K562 (cell line): ENCODE results near the gene POT1. TPM values are rescaled to one million over a fixed set of nuclear protein-coding genes. Genes with fewer than 3 reads are reported as not detected.

Experiments used
- ARID2 ChIP-seq: fragments of 450-650 bp; IDR thresholded peaks from 2 replicates; pipeline ENCODE4 v1.6.1; 2017; ENCODE audit warnings: antibody characterized with exemption, mild to moderate bottlenecking
- CCAR2 ChIP-seq: fragments of 200-400 bp; formaldehyde crosslinking; IDR thresholded peaks from 2 replicates; pipeline ENCODE4 v1.6.1; 2017; ENCODE audit warnings: mild to moderate bottlenecking, low read depth, low read length
- COPS2 ChIP-seq: fragments of 450-650 bp; conservative IDR thresholded peaks from 2 replicates; pipeline ENCODE4 v1.6.1; 2016; ENCODE audit warnings: mild to moderate bottlenecking, moderate library complexity
- CREB3 ChIP-seq: fragments of 450-650 bp; conservative IDR thresholded peaks from 2 replicates; pipeline ENCODE4 v1.6.1; 2016; ENCODE audit warnings: missing genetic modification characterization, low read depth, mild to moderate bottlenecking, missing compliant biosample characterization, moderate library complexity
- ELF2 ChIP-seq: fragments of 250-450 bp; sonication (Bioruptor Pico); IDR thresholded peaks from 2 replicates; pipeline ENCODE4 v1.5.0; 2021; ENCODE audit warnings: mild to moderate bottlenecking
- FOXJ3 ChIP-seq: sonication (generic); formaldehyde crosslinking; IDR thresholded peaks from 2 replicates; pipeline ENCODE4 v1.4.0; 2020; ENCODE audit warnings: mild to moderate bottlenecking, missing genetic modification reagents
- FOXK2 ChIP-seq, 2 experiments: fragments of 450-650 bp; IDR thresholded peaks in 1 of 2; conservative IDR thresholded peaks in 1 of 2; 2 replicates each; pipeline ENCODE4 v1.6.1; 2016; ENCODE audit warnings: low read depth in 2 of 2, mild to moderate bottlenecking in 1 of 2
- GATA2 ChIP-seq: sonication (generic); formaldehyde crosslinking; IDR thresholded peaks from 2 replicates; pipeline ENCODE4 v1.4.0; 2020; ENCODE audit warnings: mild to moderate bottlenecking, missing genetic modification reagents
- HDAC2 ChIP-seq: fragments of 450-650 bp; IDR thresholded peaks from 2 replicates; pipeline ENCODE4 v1.6.1; 2016; ENCODE audit warnings: mild to moderate bottlenecking
- HES1 ChIP-seq: fragments of 450-650 bp; IDR thresholded peaks from 2 replicates; pipeline ENCODE4 v1.6.1; 2016; ENCODE audit warnings: low read depth, mild to moderate bottlenecking, moderate library complexity
- ILK ChIP-seq: fragments of 450-650 bp; IDR thresholded peaks from 2 replicates; pipeline ENCODE4 v1.6.1; 2016; ENCODE audit warnings: missing genetic modification characterization, low read depth, mild to moderate bottlenecking, missing compliant biosample characterization, moderate library complexity, borderline replicate concordance
- KDM4B ChIP-seq, 2 experiments: fragments of 450-650 bp in 1 of 2; sonication (generic) in 1 of 2; IDR thresholded peaks; 2 replicates each; pipeline ENCODE4 v1.6.1; 2016 to 2017; ENCODE audit warnings: borderline replicate concordance in 2 of 2, antibody characterized with exemption in 1 of 2, low read depth in 1 of 2, mild to moderate bottlenecking in 1 of 2
- MBD1 ChIP-seq: fragments of 250-450 bp; sonication (Bioruptor Pico); IDR thresholded peaks from 2 replicates; pipeline ENCODE4 v1.8.0; 2022; ENCODE audit warnings: inconsistent platforms
- NFE2L1 ChIP-seq: fragments of 450-650 bp; IDR thresholded peaks from 2 replicates; pipeline ENCODE4 v1.6.1; 2016; ENCODE audit warnings: missing genetic modification characterization, low read depth, mild to moderate bottlenecking, missing compliant biosample characterization, moderate library complexity, borderline replicate concordance
- NR2C1 ChIP-seq, 2 experiments: fragments of 450-650 bp; IDR thresholded peaks; 2 replicates each; pipeline ENCODE4 v1.6.1; 2017; ENCODE audit warnings: mild to moderate bottlenecking in 2 of 2, antibody characterized with exemption in 1 of 2, inconsistent platforms in 1 of 2, missing compliant biosample characterization in 1 of 2, missing genetic modification characterization in 1 of 2
- NUFIP1 ChIP-seq: fragments of 450-650 bp; IDR thresholded peaks from 2 replicates; pipeline ENCODE4 v1.6.1; 2018; ENCODE audit not compliant: partially characterized antibody
- PURB ChIP-seq: sonication (generic); formaldehyde crosslinking; IDR thresholded peaks from 2 replicates; pipeline ENCODE4 v1.9.0; 2021; ENCODE audit warnings: low read depth, mild to moderate bottlenecking, missing genetic modification reagents
- RFX1 ChIP-seq: fragments of 450-650 bp; IDR thresholded peaks from 2 replicates; pipeline ENCODE4 v1.6.1; 2016; ENCODE audit warnings: mild to moderate bottlenecking, moderate library complexity
- SAFB2 ChIP-seq: fragments of 200-400 bp; formaldehyde crosslinking; IDR thresholded peaks from 2 replicates; pipeline ENCODE4 v1.6.1; 2018; ENCODE audit warnings: borderline replicate concordance, low read length, low read depth, moderate library complexity; ENCODE audit not compliant: severe bottlenecking
- STAT5A ChIP-seq: IDR thresholded peaks from 2 replicates; pipeline ENCODE4 v1.6.1; 2012; ENCODE audit warnings: low read length, inconsistent platforms, borderline replicate concordance
- TARDBP ChIP-seq: fragments of 450-650 bp; IDR thresholded peaks from 2 replicates; pipeline ENCODE4 v1.6.1; 2016
- ZBTB17 ChIP-seq: fragments of 450-650 bp; formaldehyde crosslinking; IDR thresholded peaks from 2 replicates; pipeline ENCODE4 v1.4.0; 2020; ENCODE audit warnings: mild to moderate bottlenecking
- ZNF140 ChIP-seq: fragments of 250-450 bp; sonication (Bioruptor Pico); IDR thresholded peaks from 2 replicates; pipeline ENCODE4 v1.8.0; 2021; ENCODE audit warnings: moderate library complexity, mild to moderate bottlenecking, inconsistent platforms
- ZNF143 ChIP-seq: sonication (generic); formaldehyde crosslinking; IDR thresholded peaks from 2 replicates; pipeline ENCODE4 v1.9.0; 2022; ENCODE audit warnings: mild to moderate bottlenecking, missing genetic modification reagents
- ZNF217 ChIP-seq: sonication (generic); formaldehyde crosslinking; IDR thresholded peaks from 2 replicates; pipeline ENCODE4 v1.8.0; 2022; ENCODE audit warnings: mild to moderate bottlenecking, missing genetic modification reagents
- ZNF76 ChIP-seq: fragments of 250-450 bp; sonication (Bioruptor Pico); IDR thresholded peaks from 2 replicates; pipeline ENCODE4 v1.4.0; 2020; ENCODE audit warnings: mild to moderate bottlenecking, moderate library complexity, borderline replicate concordance
- polyA plus RNA-seq, 8 experiments: library from polyadenylated mRNA; depleted of rRNA in 4 of 8; stranded (reverse) in 5 of 8; unstranded in 3 of 8; fragments of >200 nt; fragmentation: Nextera tagmentation in 2 of 8; fragmentation: Illumina TruSeq in 1 of 8; extraction: Ambion mirVana in 2 of 8; extraction: Trizol in 1 of 8; gene quantifications; 2 replicates each; pipeline versions ENCODE4 v1.2.1 to v1.2.3, GENCODE V29; 2011 to 2014; ENCODE audit warnings: inconsistent platforms in 1 of 8, missing spikeins in 1 of 8
- total RNA-seq, 7 experiments: library from RNA; depleted of rRNA in 6 of 7; stranded (reverse); fragments of >200 nt in 6 of 7; fragmentation: Illumina TruSeq in 2 of 7; extraction: Trizol in 2 of 7; gene quantifications; 2 replicates each; pipeline versions ENCODE4 v1.2.1 to v1.2.3, GENCODE V29; 2011 to 2021; ENCODE audit warnings: low replicate concordance in 1 of 7

Gene POT1
- total and polyA plus RNA-seq, 9 of the 15 experiments (the other 6 are each of a cell fraction or from before 2014, with no cell fraction given): 37.9 to 140 (median 63.6) TPM

- TF ChIP-seq FOXK2 (conservative IDR thresholded peaks at IDR 0.05 in 1 of 2, IDR thresholded peaks at IDR 0.05 in 1 of 2; ENCODE audit: low read depth in 2 of 2) (peak; percentile 90), SAFB2 (no peak), ZNF76 (CRISPR knock-in tag) (peak; percentile 64; the same call in 1 of the 2 replicates), CCAR2 (no peak), COPS2 (no peak), MBD1 (no peak), TARDBP (peak; percentile 97), PURB (no peak), HES1 (no peak), HDAC2 (peak; percentile 72), NUFIP1 (no peak), NR2C1 (IDR thresholded peaks at IDR 0.05) (no peak), NR2C1 (tag; IDR thresholded peaks at IDR 0.05) (no peak), ARID2 (no peak), ZBTB17 (CRISPR knock-in tag) (peak; percentile 81), FOXJ3 (CRISPR knock-in tag) (no peak), CREB3 (tag) (no peak), ELF2 (0 out of 2 replicates have a peak, but pooled peaks have one; percentile 9), NFE2L1 (no peak), ZNF217 (no peak), KDM4B (IDR thresholded peaks at IDR 0.05; ENCODE audit: borderline replicate concordance in 2 of 2, low read depth in 1 of 2) (no peak), STAT5A (no peak), GATA2 (CRISPR knock-in tag) (no peak), ZNF143 (CRISPR knock-in tag) (no peak), ILK (tag) (no peak), RFX1 (no peak), ZNF140 (CRISPR knock-in tag) (no peak)
Observed at GRCh38 chr7:124929467-124930172, at the start of gene POT1 (continued).
